HG02970 (cell line): ENCODE results near the gene EVC2.

Experiments
- ATAC-seq: cut with Tn5 transposase; IDR thresholded peaks from one replicate; pipeline ENCODE4 v1.9.1; 2021; ENCODE audit warnings: mild to moderate bottlenecking, moderate library complexity, moderate number of reproducible peaks; ENCODE audit not compliant: unreplicated experiment, low FRiP score

EVC2 gene

DNA sequence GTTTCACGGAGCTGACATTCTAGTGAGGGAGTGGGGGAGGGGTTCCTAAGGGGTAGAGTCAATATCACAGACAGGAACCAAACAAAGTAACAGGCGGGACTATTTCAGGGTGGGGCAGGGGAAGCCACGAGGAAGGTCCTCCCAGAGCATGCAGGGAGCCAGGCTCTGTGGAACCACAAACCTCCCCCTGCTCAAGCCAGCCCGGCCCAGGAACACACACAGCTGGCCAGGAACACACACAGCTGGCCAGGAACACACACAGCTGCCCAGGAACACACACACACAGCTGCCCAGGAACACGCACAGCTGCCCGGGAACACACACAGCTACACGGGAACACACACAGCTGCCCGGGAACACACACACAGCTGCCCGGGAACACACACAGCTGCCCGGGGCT, 24.8 kb downstream of the EVC2 start:
- no peak for ATAC-seq

DNA sequence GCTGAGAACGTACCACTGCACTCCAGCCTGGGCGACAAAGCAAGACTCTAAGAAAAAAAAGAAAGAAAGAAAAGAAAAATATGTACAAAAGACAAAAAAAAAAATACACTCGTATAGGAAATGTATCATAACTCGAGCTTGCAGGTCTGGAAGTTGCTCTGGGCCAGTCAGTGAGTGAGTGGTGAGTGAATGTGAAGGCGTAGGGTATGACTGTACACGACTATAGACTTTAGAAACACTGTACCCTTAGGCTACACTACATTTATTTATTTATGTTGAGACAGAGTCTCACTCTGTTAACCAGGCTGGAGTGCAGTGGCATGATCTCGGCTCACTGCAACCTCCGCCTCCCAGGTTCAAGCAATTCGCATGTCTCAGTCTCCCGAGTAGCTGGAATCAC, 29.4 kb downstream of the EVC2 start:
- no peak for ATAC-seq

DNA sequence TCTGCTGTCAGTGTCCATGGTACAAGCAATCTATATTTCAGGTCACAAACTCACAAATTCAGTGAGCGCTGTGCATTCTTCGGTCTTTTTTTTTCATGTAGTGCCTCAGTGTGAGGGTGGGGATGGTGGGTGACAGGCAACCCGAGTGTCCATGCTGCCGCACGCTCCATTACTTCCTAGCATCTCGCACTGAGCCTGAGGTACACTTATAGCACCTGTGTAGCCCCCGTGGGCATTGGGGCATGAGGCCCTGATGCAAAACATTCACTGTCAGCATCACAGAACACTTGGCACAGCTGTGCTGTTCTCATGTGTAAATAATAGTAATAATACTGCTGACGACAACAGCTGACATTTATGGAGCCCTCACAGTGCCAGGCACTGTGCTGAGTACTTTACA, 31.6 kb downstream of the EVC2 start:
- ATAC-seq, result no peak

DNA sequence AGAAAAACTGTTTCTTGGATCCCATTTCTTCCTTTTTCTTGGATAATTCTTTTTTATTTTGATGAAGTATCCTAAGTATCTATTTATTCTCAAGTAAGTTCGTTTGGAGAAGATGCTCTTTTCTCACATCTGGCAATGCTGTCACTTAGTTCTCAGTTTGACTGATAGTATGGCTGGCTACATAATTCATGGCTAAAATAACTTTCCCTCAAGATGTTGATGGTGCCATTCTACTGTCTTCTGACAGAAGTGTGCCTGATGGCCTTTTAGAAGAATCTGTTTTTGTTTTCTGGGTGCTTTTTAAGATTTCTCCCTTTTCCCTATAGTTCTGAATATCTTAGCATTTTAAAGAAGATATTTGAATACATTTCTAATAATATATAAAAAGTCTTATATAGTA, 41.6 kb downstream of the EVC2 start:
- ATAC-seq, result no peak

DNA sequence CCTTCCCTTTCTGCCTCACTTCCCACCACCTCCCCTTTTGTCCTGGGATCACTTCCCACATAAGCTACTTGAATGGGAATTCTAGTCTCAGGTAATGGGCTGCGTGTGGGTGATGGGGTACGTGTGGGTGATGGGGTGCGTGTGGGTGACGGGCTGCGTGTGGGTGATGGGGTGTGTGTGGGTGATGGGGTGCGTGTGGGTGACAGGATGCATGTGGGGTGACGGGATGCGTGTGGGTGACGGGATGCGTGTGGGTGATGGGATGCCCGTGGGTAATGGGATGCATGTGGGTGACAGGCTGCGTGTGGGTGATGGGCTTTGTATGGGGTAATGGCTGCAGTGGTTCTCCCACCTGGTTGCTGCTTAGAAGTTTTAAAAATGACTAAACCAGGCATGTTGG, 43.6 kb downstream of the EVC2 start:
- ATAC-seq, result no peak

DNA sequence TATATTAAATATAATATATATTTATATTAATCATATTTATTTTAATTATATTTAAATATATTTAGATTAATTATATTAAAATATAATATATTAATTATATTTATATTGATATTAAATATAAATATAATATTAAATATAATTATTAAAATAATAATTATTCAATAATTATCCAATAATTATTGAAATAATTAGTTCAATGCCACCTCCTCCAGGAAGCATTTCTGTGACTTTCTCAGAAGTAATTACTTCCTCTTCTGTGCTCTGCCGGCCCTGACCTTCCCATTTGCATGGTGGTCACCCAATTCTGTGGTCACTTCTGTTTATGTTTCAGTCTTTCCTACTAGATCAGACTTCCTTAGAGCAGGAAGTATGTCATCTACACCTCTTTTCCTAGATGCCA, 45.8 kb downstream of the EVC2 start:
- ATAC-seq, result no peak

DNA sequence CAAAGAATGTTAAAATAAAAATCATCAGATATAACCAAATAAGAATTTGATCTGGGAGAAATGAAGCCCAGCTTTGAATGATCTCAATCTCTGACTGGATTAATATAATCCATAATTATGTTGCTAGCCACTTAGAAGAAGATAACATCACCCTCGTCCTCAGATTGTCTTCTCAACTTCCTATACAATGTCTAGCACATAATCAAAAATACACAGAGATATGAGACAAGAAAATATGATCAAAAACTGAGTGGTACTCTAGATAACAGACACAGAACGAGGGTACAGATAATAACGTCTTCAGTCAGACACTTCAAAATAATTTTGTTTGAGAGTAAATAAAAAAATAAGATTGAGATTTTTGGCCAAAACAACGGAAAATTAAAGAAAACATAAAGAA, 47.1 kb downstream of the EVC2 start:
- no peak for ATAC-seq

DNA sequence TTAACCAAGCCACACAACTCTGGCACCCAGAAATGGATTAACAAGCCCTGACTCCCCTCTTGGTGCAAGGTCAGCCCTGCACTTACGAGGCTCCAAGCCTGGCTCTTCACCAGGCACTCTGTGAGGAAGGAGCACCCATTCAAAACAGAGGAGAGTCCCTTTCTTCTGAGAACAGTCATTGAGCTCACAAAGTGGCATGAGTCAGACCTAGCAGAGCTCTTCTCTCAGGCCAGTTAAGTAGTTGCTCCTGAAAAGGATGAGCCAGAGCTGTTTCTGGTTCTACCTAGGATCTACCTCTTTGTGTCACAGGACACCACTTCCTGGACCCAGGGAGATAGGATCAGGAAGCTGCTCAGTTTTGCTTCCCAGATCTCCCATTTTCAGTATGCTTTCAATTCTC, 48.2 kb downstream of the EVC2 start:
- ATAC-seq, result no peak

DNA sequence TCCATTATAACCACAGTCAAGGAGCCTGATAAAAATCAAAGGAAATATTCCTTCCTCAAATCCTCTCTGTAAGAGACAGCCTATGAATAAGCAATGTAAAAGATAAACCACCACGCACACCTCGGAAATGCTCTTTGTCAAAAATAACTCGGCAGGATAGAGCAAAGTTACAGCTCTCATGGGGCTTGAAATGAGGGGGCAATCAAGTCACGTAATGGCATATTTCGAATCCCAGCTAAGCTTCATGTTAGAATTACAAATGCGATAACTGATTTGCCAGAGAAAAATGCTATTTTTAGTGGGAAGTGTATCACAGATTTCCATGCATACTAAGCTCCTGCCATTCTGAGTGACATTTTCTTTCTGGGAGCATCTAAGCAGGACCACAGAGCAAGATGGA, 49.4 kb downstream of the EVC2 start:
- no peak for ATAC-seq

DNA sequence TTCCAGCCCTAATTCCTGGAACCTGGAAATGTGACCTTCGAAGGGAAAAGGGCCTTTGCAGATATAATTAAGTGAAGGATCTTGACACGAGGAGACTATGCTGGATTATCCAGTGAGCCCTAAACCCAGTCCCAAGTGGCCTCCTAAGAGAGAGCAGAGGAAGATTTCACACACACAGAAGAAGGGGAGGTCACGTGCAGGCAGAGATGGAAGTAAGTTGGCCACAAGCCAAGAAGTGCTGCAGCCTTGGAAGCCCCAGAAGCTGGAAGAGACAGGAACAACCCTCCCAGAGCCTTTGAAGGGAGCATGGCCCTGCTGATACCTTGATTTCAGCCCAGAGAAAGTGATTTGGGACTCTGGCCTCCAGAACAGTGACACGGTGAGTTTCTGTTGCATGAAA, 51.9 kb downstream of the EVC2 start:
- ATAC-seq, result no peak

DNA sequence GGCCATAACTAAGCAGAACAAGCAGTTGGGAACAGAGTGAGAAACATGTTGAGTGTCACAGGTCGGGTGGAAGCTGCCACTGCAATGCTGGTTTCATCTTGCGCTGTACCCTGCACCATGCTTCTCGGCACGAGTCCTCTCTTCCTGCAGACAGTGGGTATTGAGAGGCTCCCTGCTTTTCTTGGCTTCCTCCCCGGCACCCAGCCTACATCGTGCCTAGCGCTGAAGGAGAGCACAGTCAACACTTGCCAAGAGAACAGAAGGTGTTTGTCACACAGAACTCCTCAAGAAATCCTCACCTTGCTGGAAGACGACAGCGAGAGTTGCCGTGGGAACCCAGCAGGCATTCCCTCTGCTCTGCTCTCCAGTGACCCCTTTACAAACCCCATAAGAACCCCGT, 53.6 kb downstream of the EVC2 start:
- ATAC-seq, result no peak

DNA sequence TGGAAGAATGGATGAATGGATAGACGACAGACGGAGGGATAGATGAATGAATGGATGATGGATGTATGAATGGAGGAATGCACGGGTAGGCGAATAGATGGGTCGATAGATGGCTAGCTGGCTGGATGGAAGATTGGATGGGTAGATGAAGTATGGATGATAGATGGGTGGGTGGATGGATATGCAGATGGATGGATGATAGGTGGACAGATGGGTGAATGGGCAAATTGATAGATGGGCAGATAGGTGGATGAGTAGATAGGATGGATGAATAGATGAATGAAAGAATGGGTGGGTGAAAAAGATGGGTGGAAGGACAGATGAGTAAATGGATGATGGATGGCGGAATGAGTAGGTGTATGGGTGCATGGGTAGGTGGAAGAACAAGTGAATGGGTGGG, 57.3 kb downstream of the EVC2 start:
- no peak for ATAC-seq

DNA sequence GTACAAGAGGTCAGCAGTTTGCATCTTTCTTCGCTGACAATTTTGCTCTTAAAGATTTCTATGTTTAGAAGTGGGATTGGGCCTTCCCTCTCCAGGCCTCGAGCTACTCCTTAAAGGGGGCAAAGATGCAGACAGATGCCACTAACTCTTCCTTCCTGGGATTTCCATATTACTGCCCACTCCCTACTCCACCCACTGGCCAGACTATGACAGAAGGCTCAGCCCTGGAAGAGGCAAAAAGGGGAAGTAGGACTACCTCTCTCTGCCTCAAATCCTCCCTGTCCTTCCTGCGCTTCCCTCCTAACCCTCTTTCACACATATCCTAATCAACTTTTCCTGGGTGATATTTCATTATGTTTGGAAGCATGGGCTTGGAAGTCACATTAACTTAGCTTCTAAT, 58.3 kb downstream of the EVC2 start:
- no peak for ATAC-seq

DNA sequence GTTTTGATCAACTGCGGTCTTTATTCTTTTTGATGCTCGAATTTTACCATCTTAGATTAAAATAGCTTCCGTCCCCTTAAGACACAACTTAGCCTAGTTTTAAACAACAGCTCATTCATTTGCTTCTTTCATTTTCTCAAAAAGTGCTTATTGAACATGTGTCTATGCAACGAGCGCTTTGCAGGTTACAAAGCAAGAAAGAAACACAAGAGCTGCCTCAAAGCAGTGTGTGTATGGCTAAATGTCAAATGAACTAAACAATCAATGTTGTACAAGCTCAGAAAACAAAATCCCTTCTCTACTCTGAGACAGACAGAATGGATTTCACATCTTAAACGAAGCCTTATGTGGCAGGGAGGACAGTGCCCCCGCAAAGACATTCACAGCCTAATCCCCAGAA, 61.0 kb downstream of the EVC2 start:
- no peak for ATAC-seq

DNA sequence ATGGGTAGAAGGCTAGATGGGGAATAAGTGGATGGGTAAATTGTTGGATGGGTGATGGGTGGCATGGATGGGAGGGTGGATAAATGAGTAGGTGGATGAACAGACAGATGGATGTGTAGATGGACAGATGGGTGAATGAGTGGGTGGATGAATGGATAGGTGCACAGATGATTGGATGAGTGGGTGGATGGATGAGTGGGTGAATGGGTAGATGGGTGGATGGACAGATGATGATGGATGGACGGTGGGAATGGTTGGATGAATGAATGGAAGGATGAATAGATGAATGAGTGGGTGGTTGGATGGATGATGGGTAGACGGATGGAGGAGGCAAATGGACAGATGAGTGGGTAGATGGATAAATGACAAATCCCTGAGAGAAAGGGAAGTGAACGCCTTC, 68.3 kb downstream of the EVC2 start:
- no peak for ATAC-seq

DNA sequence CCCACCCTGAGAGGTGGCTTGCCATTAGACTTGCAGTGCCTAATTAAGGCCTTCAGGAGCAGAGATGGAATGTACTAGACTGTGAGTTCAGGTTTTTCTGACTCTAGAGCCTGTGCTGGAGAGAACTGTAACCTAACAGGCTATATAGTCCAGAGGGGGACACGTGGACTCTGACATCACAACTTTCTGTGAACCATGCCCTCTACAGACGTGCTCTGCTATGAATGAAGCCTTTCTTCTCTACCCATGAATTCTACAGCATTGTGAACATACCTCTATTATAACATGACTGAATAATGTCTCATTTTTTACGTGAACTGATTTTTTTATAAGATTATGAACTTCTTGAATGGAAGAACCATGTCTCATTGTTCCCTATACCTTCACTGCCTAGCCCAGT, 68.8 kb downstream of the EVC2 start:
- no peak for ATAC-seq

DNA sequence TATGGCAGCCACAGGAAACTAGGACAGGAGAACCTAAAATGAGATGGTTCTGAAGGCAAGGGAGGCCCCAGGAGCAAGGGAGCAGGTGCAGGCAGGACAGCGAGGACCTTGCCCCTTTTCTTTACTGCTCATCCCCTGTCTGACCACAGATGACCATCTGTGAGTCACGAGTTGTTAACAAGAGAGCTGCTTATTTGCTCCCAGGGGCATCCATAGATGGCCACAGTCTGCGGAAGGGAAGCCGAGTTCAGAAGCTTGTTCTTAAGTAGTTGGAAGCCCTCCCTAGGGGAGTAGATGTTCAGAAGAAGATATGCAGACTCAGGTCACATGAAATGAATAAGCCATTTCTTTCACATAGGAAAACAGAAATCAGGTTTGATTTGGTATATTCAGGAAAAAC, 69.4 kb downstream of the EVC2 start:
- ATAC-seq, result no peak

DNA sequence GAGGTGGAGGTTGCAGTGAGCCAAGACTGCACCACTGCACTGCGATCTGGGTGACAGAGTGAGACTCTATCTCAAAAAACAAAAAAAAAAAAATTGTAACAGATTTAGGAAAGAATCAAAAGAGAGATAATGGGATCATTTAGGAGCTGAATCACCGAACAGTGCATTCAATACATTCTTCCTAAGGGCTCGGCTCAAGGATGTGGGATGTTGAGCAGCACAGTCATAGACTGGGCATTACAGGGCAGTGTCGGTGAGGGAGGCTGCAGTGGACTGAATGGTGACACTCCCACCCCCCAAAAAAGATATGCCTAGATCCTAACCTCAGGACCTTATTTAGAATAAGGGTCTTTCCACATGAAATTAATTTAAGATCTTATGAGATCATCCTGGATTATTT, 70.0 kb downstream of the EVC2 start:
- no peak for ATAC-seq

DNA sequence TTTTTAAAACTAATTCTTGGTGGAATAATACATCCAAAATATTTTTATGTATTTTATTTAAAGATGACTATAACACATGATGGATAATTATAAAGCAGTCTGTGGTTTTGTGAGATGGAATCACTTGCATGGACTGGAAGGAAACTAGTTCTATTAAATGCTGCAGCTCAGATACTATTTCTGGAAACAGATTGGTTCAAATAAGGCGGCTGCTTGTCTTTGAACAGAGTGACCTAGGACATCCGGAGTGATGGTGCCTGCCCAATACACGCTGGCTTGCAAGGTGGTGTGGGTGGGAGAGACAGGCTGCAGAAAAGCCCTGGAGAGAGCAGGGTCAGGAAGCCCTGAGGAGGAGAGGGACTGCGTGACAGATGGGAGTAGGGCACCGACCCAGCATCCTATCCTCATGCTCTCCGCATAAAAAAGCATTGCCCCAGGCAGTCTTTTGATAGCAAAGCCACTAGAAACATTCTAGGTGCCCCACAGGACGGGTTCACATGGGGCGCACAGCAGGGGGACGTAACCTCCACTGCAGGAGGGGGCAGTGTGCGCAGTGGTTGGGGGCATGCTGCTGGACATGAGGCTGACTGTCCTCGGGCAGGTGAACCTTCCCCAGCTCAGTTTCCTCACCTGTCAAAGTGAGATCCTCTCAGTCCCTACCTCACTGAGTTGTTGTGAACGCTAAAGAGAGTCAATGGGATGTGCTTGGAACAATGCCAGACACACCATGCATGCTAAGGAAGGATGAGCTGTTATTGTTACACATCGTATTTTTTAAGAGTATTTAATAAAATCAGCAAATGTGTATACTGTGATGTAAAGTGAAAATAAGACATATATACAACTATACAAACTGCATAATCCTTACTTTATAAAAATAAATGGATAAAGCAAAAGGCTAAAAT, 71.3 kb downstream of the EVC2 start:
- no peak for ATAC-seq

DNA sequence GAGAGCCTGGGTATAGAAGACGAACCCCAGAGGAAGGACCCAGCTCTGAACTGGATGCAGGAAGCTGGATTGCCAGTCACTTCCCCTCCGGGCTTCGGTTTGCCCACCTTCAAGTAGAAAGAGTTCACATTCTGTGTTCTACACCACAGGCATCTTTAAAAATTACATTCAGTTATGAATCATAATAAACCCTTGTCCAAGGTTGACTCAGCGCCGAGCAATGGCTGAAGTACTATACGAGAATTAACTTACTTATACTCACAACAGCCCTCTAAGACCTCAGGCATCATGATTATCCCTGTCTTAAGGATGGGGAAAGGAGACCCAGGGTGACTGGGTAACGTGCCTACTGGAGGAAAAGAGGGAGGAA, 72.5 kb downstream of the EVC2 start:
- no peak for ATAC-seq

DNA sequence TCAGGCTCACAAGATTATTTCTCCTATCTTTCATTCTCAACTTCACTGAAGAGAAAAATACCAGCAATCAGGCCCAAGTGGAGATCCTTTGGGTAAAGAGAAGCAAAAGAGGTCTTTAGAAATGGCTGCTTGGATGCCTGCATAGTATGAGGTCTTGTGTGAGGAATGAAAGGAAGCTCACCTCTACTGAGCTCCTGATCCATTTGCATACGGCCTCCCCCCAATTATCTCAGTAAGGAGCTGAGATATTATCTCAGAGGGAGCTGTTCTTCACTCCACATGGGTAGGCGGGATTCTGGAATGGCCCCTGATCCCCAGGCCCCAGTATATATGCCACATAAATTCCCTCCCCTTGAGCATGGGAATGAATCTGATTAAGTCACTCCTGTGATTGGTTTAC, 75.8 kb downstream of the EVC2 start:
- ATAC-seq, result no peak

DNA sequence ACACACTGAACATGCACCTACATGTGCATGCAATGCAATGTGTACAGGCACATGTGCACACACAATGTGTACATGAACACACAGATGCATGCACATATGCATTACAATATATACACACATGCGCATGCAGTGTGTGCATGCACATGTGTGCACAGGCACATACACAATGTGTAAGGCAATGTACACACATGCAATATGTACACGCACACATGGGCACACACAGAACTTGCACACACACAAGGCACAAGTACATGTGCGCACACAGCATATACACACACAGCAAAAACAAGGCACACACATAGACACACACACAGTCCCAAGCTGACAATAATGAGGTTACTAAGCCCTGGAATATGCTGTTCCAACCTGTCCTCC, 76.3 kb downstream of the EVC2 start:
- no peak for ATAC-seq
